H1 (cell line): ENCODE results near the gene MAP3K10.

Experiments
- CHD7 ChIP-seq: fragments of 300-600 bp; sonication (generic); IDR thresholded peaks from 2 replicates; pipeline ENCODE4 v1.7.1; 2012; ENCODE audit warnings: low read length, moderate library complexity, mild to moderate bottlenecking, inconsistent platforms; ENCODE audit not compliant: insufficient replicate concordance
- CTCF ChIP-seq, 3 experiments: IDR thresholded peaks; 1 replicate in 2 of 3; 2 replicates in 1 of 3; pipeline versions ENCODE4 v1.5.1 to v1.6.1; 2011; ENCODE audit warnings: low read length in 3 of 3, mild to moderate bottlenecking in 3 of 3, inconsistent platforms in 2 of 3, low read depth in 1 of 3, moderate library complexity in 1 of 3; ENCODE audit not compliant: insufficient read depth in 1 of 3; ENCODE audit errors: control extremely low read depth in 1 of 3
- EZH2 ChIP-seq: fragments of 200-600 bp; sonication (generic); IDR thresholded peaks from 2 replicates; pipeline ENCODE4 v1.7.1; 2012; ENCODE audit warnings: low read depth, mild to moderate bottlenecking, moderate library complexity, low read length, inconsistent platforms; ENCODE audit not compliant: severe bottlenecking
- HDAC2 ChIP-seq, 2 experiments: fragments of 300-600 bp in 1 of 2; sonication (generic) in 1 of 2; IDR thresholded peaks; 2 replicates each; pipeline ENCODE4 v1.6.1; 2011 to 2012; ENCODE audit warnings: low read depth in 2 of 2, low read length in 2 of 2, mild to moderate bottlenecking in 2 of 2, moderate library complexity in 2 of 2, borderline replicate concordance in 1 of 2, inconsistent platforms in 1 of 2
- KDM1A ChIP-seq: fragments of 200-600, 300-600 bp; sonication (generic); IDR thresholded peaks from 2 replicates; pipeline ENCODE4 v1.7.1; 2016; ENCODE audit warnings: mild to moderate bottlenecking, low read length, borderline replicate concordance
- PHF8 ChIP-seq: fragments of 200-600 bp; sonication (generic); conservative IDR thresholded peaks from 2 replicates; pipeline ENCODE4 v1.7.1; 2012; ENCODE audit warnings: low read depth, mild to moderate bottlenecking, inconsistent platforms, low read length, moderate library complexity
- POLR2A ChIP-seq, 2 experiments: IDR thresholded peaks; 1 replicate in 1 of 2; 2 replicates in 1 of 2; pipeline ENCODE4 v1.6.1; 2011; ENCODE audit warnings: low read depth in 2 of 2, low read length in 2 of 2, mild to moderate bottlenecking in 2 of 2; ENCODE audit errors: control extremely low read depth in 1 of 2
- RAD21 ChIP-seq, 2 experiments: IDR thresholded peaks in 1 of 2; conservative IDR thresholded peaks in 1 of 2; 2 replicates each; pipeline ENCODE4 v1.6.1; 2011; ENCODE audit warnings: low read depth in 2 of 2, low read length in 2 of 2, improper control_type of control experiment in 1 of 2, inconsistent platforms in 1 of 2, mild to moderate bottlenecking in 1 of 2, moderate library complexity in 1 of 2
- TAF1 ChIP-seq: IDR thresholded peaks from 2 replicates; pipeline ENCODE4 v1.6.1; 2011; ENCODE audit warnings: mild to moderate bottlenecking, low read depth, low read length
- USF2 ChIP-seq: IDR thresholded peaks from 2 replicates; pipeline ENCODE4 v1.6.1; 2011; ENCODE audit warnings: low read length, improper control_type of control experiment

- TF ChIP-seq CTCF (IDR thresholded peaks at IDR 0.05; ENCODE audit: control extremely low read depth in 1 of 3, insufficient read depth in 1 of 3, low read depth in 1 of 3, low read length in 3 of 3) (no peak), KDM1A (no peak), CHD7 (no peak), RAD21 (IDR thresholded peaks at IDR 0.05 in 1 of 2, conservative IDR thresholded peaks at IDR 0.05 in 1 of 2; ENCODE audit: low read depth in 2 of 2, low read length in 2 of 2) (no peak), PHF8 (no peak), POLR2A (IDR thresholded peaks at IDR 0.05; ENCODE audit: control extremely low read depth in 1 of 2, low read depth in 2 of 2, low read length in 2 of 2) (no peak), HDAC2 (IDR thresholded peaks at IDR 0.05; ENCODE audit: borderline replicate concordance in 1 of 2, low read depth in 2 of 2, low read length in 2 of 2) (no peak), USF2 (no peak), EZH2 (no peak), TAF1 (no peak)
Observed at GRCh38 chr19:40192758-40193586, 1.7 kb downstream of the MAP3K10 start.
